HCT116 (cell line): ENCODE data around the gene CEACAM5. TPM values are rescaled to one million over a fixed set of nuclear protein-coding genes. Genes with fewer than 3 reads are reported as not detected.

Experiments
- ATAC-seq: fragments of 200-7000 bp; cut with Tn5 transposase; 2 replicates; pipeline ENCODE4 v1.9.1; 2020; ENCODE audit warnings: mild to moderate bottlenecking, moderate library complexity
- BruUV-seq: library from RNA; stranded (reverse); fragments of 400-500 nt; replicated peaks from 2 replicates; lab custom pipeline; 2021; lab: Mats Ljungman, UMichigan
- CTCF ChIA-PET: fragments of 300-600 bp; sonication (Branson Sonifier 250); formaldehyde crosslinking; loops from one replicate; lab custom pipeline; 2021; ENCODE audit warnings: antibody characterized with exemption; lab: Charles Lee
- POLR2A ChIA-PET: fragments of 300-600, 350-600 bp; sonication (Branson Sonifier 250); formaldehyde crosslinking; loops from one replicate; lab custom pipeline; 2021; ENCODE audit warnings: antibody characterized with exemption; lab: Charles Lee
- RAD21 ChIA-PET, 2 experiments: fragments of 300-600 bp; sonication (Branson Sonifier 250); formaldehyde crosslinking; loops; one replicate each; lab custom pipeline; 2023; ENCODE audit warnings: low total read pairs in 2 of 2; ENCODE audit not compliant: uncharacterized antibody in 2 of 2, unreplicated experiment in 2 of 2, low non-redundant PET in 1 of 2; lab: Charles Lee
- DNase-seq: peaks from one replicate; pipeline ENCODE4 v3.0.0-alpha.2; 2010; ENCODE audit warnings: low read depth, low spot score
- H2AFZ ChIP-seq: fragments of 200-600 bp; shearing (Covaris generic), sonication (generic); 2 replicates; pipeline ENCODE4 v1.6.1; 2017; ENCODE audit warnings: low read depth, mixed run types, mixed read lengths, antibody characterized with exemption, low read length; ENCODE audit not compliant: poor library complexity, severe bottlenecking
- H3K27ac ChIP-seq: 2 replicates; pipeline ENCODE4 v1.5.1; 2012; ENCODE audit warnings: low read depth, low read length
- H3K27me3 ChIP-seq: fragments of 200-600 bp; sonication (generic); 2 replicates; pipeline ENCODE4 v1.6.1; 2016; ENCODE audit warnings: mixed run types, low read length, mixed read lengths; ENCODE audit not compliant: insufficient read depth
- H3K36me3 ChIP-seq, 2 experiments: fragments of 200-500 bp in 1 of 2; fragments of 200-600 bp in 1 of 2; sonication (Bioruptor generic) in 1 of 2; sonication (generic) in 1 of 2; 2 replicates each; pipeline versions ENCODE4 v1.5.1 to v1.6.1; 2014 to 2016; ENCODE audit warnings: low read length in 2 of 2, inconsistent platforms in 1 of 2, mixed read lengths in 1 of 2, mixed run types in 1 of 2; ENCODE audit not compliant: insufficient read depth in 2 of 2, control insufficient read depth in 1 of 2
- H3K4me1 ChIP-seq, 2 experiments: fragments of 200-600 bp in 1 of 2; sonication (generic) in 1 of 2; 2 replicates each; pipeline versions ENCODE4 v1.5.1 to v1.6.1; 2012 to 2017; ENCODE audit warnings: low read length in 2 of 2, inconsistent platforms in 1 of 2, mild to moderate bottlenecking in 1 of 2, mixed read lengths in 1 of 2, mixed run types in 1 of 2, moderate library complexity in 1 of 2; ENCODE audit not compliant: insufficient read depth in 2 of 2, control insufficient read depth in 1 of 2
- H3K4me2 ChIP-seq: fragments of 200-600 bp; sonication (generic); 2 replicates; pipeline ENCODE4 v1.6.1; 2017; ENCODE audit warnings: mixed run types, low read length, mixed read lengths
- H3K4me3 ChIP-seq, 2 experiments: fragments of 200-600 bp in 1 of 2; sonication (generic) in 1 of 2; replicated peaks in 1 of 2; 2 replicates each; pipeline ENCODE4 v1.5.1; 2011 to 2016; ENCODE audit warnings: low read length in 2 of 2, control low read depth in 1 of 2, low read depth in 1 of 2, mild to moderate bottlenecking in 1 of 2, mixed read lengths in 1 of 2, mixed run types in 1 of 2
- H3K79me2 ChIP-seq: fragments of 200-600 bp; sonication (generic); 2 replicates; pipeline ENCODE4 v1.6.1; 2017; ENCODE audit warnings: mild to moderate bottlenecking, mixed run types, low read length, moderate library complexity, mixed read lengths; ENCODE audit not compliant: insufficient read depth
- H3K9ac ChIP-seq: fragments of 200-600 bp; sonication (generic); 2 replicates; pipeline ENCODE4 v1.6.1; 2016; ENCODE audit warnings: low read length, mixed read lengths
- H3K9me2 ChIP-seq: fragments of 200-600 bp; sonication (generic), shearing (Covaris generic); 2 replicates; pipeline ENCODE4 v1.6.1; 2017; ENCODE audit warnings: mixed run types, mild to moderate bottlenecking, moderate library complexity; ENCODE audit not compliant: insufficient read depth
- H3K9me3 ChIP-seq, 2 experiments: fragments of 200-500 bp in 1 of 2; fragments of 200-600 bp in 1 of 2; sonication (Bioruptor generic) in 1 of 2; sonication (generic) in 1 of 2; 2 replicates each; pipeline ENCODE4 v1.6.1; 2014 to 2017; ENCODE audit warnings: low read length in 2 of 2, mixed read lengths in 2 of 2, inconsistent platforms in 1 of 2, low read depth in 1 of 2, mild to moderate bottlenecking in 1 of 2, mixed run types in 1 of 2, moderate library complexity in 1 of 2; ENCODE audit not compliant: control insufficient read depth in 1 of 2, insufficient read depth in 1 of 2
- H4K20me1 ChIP-seq: fragments of 200-600 bp; sonication (generic), shearing (Covaris generic); 2 replicates; pipeline ENCODE4 v1.6.1; 2017; ENCODE audit warnings: mixed run types, mild to moderate bottlenecking, moderate library complexity; ENCODE audit not compliant: insufficient read depth
- CBX3 ChIP-seq: IDR thresholded peaks from 2 replicates; pipeline ENCODE4 v1.6.1; 2012; ENCODE audit warnings: low read depth
- CTCF ChIP-seq, 3 experiments: fragments of 200-600 bp in 1 of 3; sonication (generic) in 1 of 3; IDR thresholded peaks in 2 of 3; conservative IDR thresholded peaks in 1 of 3; 2 replicates each; pipeline ENCODE4 v1.5.1; 2012 to 2017; ENCODE audit warnings: low read depth in 2 of 3, low read length in 2 of 3, antibody characterized with exemption in 1 of 3, borderline replicate concordance in 1 of 3, control low read depth in 1 of 3, mild to moderate bottlenecking in 1 of 3, mixed read lengths in 1 of 3, mixed run types in 1 of 3, moderate library complexity in 1 of 3; ENCODE audit not compliant: insufficient read depth in 1 of 3
- ELF1 ChIP-seq: IDR thresholded peaks from 2 replicates; pipeline ENCODE4 v1.6.1; 2012; ENCODE audit warnings: low read depth, borderline replicate concordance
- EZH2phosphoT487 ChIP-seq: fragments of 200-600 bp; IDR thresholded peaks from 2 replicates; pipeline ENCODE4 v1.6.1; 2018; ENCODE audit warnings: antibody characterized with exemption, borderline replicate concordance
- FOSL1 ChIP-seq: IDR thresholded peaks from 2 replicates; pipeline ENCODE4 v1.6.1; 2012; ENCODE audit warnings: low read depth
- POLR2AphosphoS5 ChIP-seq: IDR thresholded peaks from 2 replicates; pipeline ENCODE4 v1.6.1; 2011; ENCODE audit warnings: mild to moderate bottlenecking, low read depth, low read length, moderate library complexity
- RAD21 ChIP-seq: IDR thresholded peaks from 2 replicates; pipeline ENCODE4 v1.6.1; 2012; ENCODE audit warnings: low read depth, mild to moderate bottlenecking
- SRF ChIP-seq: IDR thresholded peaks from 2 replicates; pipeline ENCODE4 v1.6.1; 2012; ENCODE audit warnings: low read depth
- TCF7L2 ChIP-seq: IDR thresholded peaks from 2 replicates; pipeline ENCODE4 v1.7.0; 2011; ENCODE audit warnings: borderline replicate concordance, inconsistent platforms; ENCODE audit not compliant: insufficient read depth, insufficient read length; ENCODE audit errors: extremely low read depth
- ZBTB33 ChIP-seq: IDR thresholded peaks from 2 replicates; pipeline ENCODE4 v1.6.1; 2011; ENCODE audit warnings: mild to moderate bottlenecking, low read length, moderate library complexity; ENCODE audit not compliant: insufficient replicate concordance; ENCODE audit errors: extremely low read depth
- ZNF274 ChIP-seq: fragments of 200-500 bp; sonication (Bioruptor generic); IDR thresholded peaks from 2 replicates; pipeline ENCODE4 v1.6.1; 2014; ENCODE audit warnings: mild to moderate bottlenecking, low read depth, low read length, inconsistent platforms
- intact Hi-C: fragments of 100-400 bp; cut with micrococcal nuclease; formaldehyde crosslinking; loops from 2 replicates; pipeline ENCODE4 v1.10.0; 2022
- total RNA-seq: library from RNA; stranded (reverse); gene quantifications from one replicate; pipeline ENCODE4 v1.2.1, GENCODE V29; 2021; ENCODE audit not compliant: unreplicated experiment

Gene CEACAM5
- total RNA-seq, 1 experiment from 2014 or later = 0.22 TPM

- ChIA-PET CTCF (interaction anchor here (1.3 kb wide), 1 partner anchor 34 kb away, joined by 3 read pairs; no protein-coding TSS in a partner anchor), POLR2A (no interaction called here), RAD21 (no interaction called here)
- H3K9me2 ChIP-seq = no peaks in the 10 kb centered on the region
- no peak overlapping the region for H3K27ac ChIP-seq
- no peak for ATAC-seq
- H3K9ac ChIP-seq = no peak overlapping the region
- H2AFZ ChIP-seq = no peak overlapping the region
- intact Hi-C loops = no loop called here
- no peak overlapping the region for H3K4me3 ChIP-seq
- H3K4me2 ChIP-seq = no peak overlapping the region
- H3K9me3 ChIP-seq = no peaks in the 10 kb centered on the region
- H3K36me3 ChIP-seq = no peaks in the 10 kb centered on the region
- BruUV-seq = no TSS peak
- TF ChIP-seq RAD21 (no peak), POLR2AphosphoS5 (no peak), TCF7L2 (no peak), CBX3 (no peak), FOSL1 (no peak), ZNF274 (no peak), EZH2phosphoT487 (no peak), ZBTB33 (no peak), SRF (no peak), CTCF (IDR thresholded peaks at IDR 0.05 in 2 of 3, conservative IDR thresholded peaks at IDR 0.05 in 1 of 3; ENCODE audit: borderline replicate concordance in 1 of 3, insufficient read depth in 1 of 3, low read depth in 2 of 3, low read length in 2 of 3) (no peak), ELF1 (no peak)
- H3K79me2 ChIP-seq = no peaks in the 10 kb centered on the region
- DNase-seq = no peak
- H3K27me3 ChIP-seq = peaks cover 79% of the 10 kb centered on the region
- H3K4me1 ChIP-seq = peaks cover 0 to under 1% of the 10 kb centered on the region in 2 experiments; a peak in 1 of 4 replicates
- H4K20me1 ChIP-seq = no peaks in the 10 kb centered on the region
Measured at GRCh38 chr19:41758846-41759245, 50.4 kb downstream of the CEACAM5 start.
